Left hindlimb (tissue), 1 donor: ENCODE results near the gene GID4.

Experiments
- DNase-seq: peaks from one replicate; pipeline ENCODE4 v3.0.0-alpha.2; 2018

GID4 gene

GRCh38 chr17:18017958-18018357, 21.2 kb upstream of the GID4 start:
- no peak for DNase-seq

DNA sequence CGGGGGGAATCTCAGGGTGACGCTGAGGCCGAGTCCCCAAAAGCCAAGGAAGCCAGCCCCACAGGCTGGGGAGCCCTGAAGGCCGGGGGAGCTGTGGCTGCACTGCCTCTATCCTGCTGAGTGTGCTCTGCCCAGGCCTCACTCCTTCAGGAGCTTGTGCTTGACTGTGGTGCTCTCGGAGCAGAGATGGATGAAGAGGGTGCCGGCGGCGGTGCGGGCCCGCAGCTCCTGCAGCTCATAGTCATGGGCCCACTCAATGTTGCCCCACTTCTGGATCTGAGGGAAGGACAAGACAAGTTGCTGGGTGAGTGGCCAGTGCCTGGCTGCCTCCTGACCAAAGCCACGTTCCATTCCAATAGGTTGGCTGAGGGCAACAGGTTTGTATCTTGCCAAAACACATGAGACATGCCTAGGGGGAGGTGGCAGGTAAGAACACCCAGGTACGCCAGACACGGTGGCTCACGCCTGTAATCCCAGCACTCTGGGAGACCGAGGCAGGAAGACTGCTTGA, 20.7 kb upstream of the GID4 start:
- no peak for DNase-seq

- DNase-seq, result no peak
Observed at GRCh38 chr17:18019838-18020154, 19.4 kb upstream of the GID4 start.

DNA sequence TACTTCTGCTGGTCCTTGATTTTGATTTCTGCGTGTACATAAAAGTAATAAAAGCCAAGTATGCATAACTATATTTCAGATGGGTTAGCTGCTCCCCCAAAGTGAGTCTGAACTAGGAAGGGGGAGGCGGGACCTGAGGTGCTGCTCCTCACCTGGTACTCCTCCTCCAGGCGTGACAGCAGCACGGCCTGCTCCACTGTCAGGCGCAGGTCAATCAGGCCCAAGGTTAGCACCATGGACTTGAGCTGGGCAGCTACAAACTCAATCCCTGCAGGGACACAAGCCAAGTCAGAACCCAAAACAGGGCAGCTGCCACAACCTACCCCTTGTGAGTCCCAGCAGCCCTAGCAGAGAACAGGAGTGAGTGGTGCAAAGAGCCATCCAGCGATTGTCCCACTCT, 18.2 kb upstream of the GID4 start:
- DNase-seq, result no peak

- no peak for DNase-seq
Observed at GRCh38 chr17:18021372-18021771, 17.8 kb upstream of the GID4 start.

GRCh38 chr17:18025241-18025944, 13.8 kb upstream of the GID4 start:
- DNase-seq, result no peak

DNA sequence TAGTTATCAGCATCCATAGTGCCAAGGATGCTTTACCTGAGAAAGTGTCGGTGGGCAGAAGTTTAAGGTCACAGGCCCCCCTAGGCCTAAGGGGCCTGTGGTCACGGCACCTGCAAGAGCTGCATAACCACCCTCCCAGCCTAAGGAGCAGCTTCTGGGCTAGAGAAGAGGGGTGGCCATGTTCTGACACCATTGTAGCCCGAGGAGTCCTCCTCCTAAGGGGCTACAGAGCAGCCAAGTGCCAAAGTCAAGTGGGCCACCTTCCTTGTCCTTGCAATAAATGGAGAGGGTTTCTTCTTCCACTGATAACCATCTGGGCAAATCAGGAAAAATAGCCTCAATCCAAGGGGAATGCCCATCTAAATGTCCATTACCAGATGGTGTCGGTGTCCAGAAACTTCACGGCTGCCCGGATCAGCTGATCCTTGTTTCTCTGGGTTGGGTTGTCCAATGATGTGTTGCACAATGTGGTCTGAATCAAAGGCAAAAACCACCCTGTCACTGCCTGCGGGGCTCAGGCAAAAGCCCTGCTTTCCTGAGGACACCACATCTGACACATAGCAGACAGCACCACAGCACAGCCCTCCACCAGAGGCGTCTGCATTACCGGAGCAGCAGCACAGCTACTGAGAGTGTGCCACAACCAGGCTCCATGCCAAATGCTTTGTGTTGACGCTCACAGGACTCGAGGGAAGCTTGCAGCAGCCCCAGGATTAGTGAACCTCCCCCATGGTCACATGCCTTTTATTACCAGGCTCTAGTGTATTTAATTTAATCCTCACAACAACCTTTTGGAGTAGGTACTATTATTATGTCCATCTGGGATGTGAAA, 13.0 kb upstream of the GID4 start:
- no peak for DNase-seq

DNA sequence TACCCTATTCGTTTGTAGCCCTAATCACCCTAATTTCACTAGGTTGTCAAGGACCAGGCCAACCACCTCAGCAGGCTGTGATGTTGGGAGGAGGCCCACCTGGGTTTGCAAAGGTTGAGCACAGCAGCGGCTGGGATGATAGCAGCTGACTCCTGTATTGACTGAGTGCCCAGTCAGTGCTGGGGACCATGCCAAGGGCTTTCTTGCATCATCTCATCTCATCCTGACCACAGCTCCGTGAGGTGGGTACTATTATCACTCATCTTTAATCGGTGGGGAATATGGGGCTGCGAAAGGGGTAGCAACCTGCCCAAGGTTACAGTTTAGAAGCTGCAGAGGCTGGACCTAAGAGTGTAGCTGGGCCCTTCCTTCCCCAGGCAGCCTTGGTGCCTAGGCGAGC, 11.9 kb upstream of the GID4 start:
- no peak for DNase-seq

DNA sequence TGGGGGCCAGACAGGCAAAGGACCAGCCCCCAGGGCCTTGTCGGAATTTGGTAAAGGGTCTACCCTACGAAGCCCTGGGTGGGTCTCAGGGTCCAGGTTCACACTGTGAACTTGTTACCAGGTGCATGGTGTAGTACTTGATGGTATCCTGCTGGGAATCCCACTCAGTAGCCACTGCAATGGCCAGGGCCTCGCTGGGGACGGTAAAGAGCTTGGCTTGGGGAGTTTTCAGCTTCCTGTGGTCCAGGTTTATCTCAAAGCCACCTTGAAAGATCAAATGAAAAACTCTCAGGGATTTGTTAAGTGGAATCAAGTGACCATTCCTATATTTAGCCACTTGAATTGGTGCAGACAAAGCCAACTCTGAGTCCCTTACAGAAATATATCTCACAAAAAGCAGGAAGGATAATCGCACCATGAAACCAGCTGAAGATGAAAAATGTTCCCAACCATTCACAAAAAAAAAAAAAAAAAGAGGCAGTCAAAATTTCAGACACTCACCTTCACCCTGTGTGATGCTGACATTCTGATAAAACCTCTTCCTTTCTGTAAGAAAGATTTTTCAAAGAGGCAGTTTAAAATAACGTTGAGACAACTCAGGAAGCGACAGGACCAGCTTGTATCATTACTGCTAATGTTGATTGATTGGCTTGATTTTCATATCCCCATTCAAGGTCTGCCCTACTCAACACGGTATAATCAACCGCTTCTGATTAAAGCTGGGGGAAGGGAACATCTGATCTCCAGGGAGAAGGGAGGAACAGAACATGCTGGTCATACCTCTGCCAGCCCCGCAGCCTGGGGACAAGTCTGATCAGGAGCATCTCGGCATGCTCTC, 10.9 kb upstream of the GID4 start:
- DNase-seq, result peak; percentile 7

GRCh38 chr17:18028952-18029540, 10.2 kb upstream of the GID4 start:
- DNase-seq, result peak; percentile 14

- DNase-seq, result peak; percentile 36
Observed at GRCh38 chr17:18031955-18032354, 7.3 kb upstream of the GID4 start.

DNA sequence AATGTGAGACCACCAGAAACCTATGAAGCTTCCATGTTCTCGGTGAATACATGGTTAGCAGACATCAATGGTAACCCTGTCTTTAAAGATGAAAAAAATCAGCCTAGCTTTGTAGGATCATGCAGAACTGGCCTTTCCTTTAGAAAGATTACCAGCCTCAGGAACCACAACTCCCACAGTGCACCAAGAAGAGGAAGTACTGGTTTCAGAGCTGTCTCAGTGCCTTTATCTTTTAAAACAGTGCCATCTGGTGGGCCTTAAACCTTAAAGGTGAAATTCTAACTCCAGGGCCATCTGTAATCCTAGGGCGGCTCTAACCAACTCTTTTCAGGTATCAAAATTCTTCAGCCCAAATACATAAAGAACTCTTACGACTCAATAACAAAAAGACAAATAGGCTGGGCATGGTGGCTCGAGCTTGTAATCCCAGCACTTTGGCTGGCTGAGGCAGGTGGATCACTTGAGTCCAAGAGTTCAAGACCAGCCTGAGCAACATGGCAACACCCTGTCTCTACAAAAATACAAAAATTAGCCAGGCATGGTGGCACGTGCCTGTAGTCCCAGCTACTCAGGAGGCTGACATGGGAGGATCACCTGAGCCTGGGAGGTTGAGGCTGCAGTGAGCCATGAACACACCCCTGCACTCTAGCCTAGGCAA, 5.6 kb upstream of the GID4 start:
- DNase-seq, result peak; percentile 52

DNA sequence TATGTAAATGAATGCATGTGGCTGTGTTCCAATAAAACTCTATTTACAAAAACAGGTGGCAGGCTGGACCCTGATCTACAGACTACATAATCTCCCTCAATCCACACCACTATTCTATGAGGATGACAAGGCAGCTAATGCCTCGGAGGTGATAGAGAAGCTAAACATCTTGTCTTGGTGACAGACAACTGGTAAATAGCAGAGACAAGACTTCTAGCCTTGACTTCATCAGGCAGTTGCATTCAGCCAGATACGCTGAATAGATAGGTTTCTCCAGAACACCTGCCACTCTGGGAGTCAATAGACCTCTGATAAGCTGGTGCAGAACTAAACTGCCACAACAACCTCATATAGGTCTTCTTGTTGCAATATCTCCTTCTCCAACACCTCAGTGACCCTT, 3.5 kb upstream of the GID4 start:
- DNase-seq, result no peak

GRCh38 chr17:18037486-18037885, 1.7 kb upstream of the GID4 start:
- no peak for DNase-seq

- no peak for DNase-seq
Observed at GRCh38 chr17:18038149-18038850, 908 bp upstream of the GID4 start.

GRCh38 chr17:18039535-18040260, 490 bp downstream of the GID4 start:
- DNase-seq, result no peak

GRCh38 chr17:18040261-18040858, 1.2 kb downstream of the GID4 start:
- DNase-seq, result no peak

- no peak for DNase-seq
Observed at GRCh38 chr17:18041776-18042175, 2.6 kb downstream of the GID4 start.

DNA sequence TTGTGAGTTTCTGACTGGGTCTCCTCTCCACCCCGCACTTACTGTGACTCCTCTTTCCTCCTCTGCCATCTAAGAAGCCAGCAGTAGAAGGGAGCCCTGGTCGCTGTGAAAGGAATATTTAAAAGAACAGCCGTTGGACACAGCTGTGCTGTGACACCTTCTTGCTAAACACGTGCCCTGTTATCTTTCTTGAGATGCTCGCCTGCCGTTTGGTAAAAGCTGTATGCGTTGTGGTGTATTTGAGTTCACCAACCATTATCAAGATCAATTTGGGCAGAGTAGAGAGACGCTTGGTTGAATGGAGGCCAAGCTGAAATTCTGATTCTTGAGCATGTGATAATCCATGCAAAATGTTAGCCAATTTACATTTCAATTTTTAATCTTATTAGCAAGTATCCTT, 3.8 kb downstream of the GID4 start:
- DNase-seq, result no peak

GRCh38 chr17:18043491-18043890, 4.3 kb downstream of the GID4 start:
- DNase-seq, result no peak

DNA sequence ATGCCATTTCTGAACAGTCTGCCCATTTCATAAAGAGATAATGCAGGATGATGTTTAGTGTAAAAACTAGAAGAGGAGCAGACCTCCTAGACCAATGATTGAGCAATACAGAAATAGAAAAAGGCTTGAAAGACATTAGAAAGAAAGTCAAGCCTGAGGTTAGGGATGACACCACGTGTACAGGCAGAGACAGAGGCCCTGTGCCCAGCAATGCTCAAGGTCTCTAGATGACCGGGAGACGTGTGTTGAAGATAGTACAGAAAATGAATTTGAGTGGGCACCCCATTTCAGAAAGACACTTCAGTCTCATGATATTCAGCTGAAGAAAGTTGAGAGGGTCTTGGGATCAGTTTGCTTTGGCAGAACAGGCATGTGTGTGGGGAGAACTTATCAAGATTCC, 5.4 kb downstream of the GID4 start:
- DNase-seq, result no peak
